Neural cell (in vitro differentiated cells): ENCODE measurements around the gene SPDL1.

Experiments
- CTCF ChIP-seq: fragments of 450-650 bp; IDR thresholded peaks from 2 replicates; pipeline ENCODE4 v1.5.1; 2014; ENCODE audit warnings: antibody characterized with exemption, mild to moderate bottlenecking, moderate library complexity; ENCODE audit not compliant: poor library complexity, severe bottlenecking
- EP300 ChIP-seq: fragments of 450-650 bp; conservative IDR thresholded peaks from 2 replicates; pipeline ENCODE4 v1.6.1; 2014; ENCODE audit warnings: antibody characterized with exemption, mild to moderate bottlenecking, moderate library complexity; ENCODE audit not compliant: poor library complexity, severe bottlenecking
- EZH2 ChIP-seq: fragments of 200-600, 300-800 bp; shearing (Covaris generic), sonication (generic); IDR thresholded peaks from 2 replicates; pipeline ENCODE4 v1.6.1; 2014; ENCODE audit warnings: antibody characterized with exemption, low read length, borderline replicate concordance, mild to moderate bottlenecking; ENCODE audit not compliant: insufficient read depth, poor library complexity, severe bottlenecking
- MXI1 ChIP-seq: fragments of 450-650 bp; conservative IDR thresholded peaks from 2 replicates; pipeline ENCODE4 v1.6.1; 2014; ENCODE audit warnings: antibody characterized with exemption, mild to moderate bottlenecking; ENCODE audit not compliant: poor library complexity, severe bottlenecking
- POLR2AphosphoS5 ChIP-seq: IDR thresholded peaks from 2 replicates; pipeline ENCODE4 v1.6.1; 2012
- RAD21 ChIP-seq: fragments of 450-650 bp; conservative IDR thresholded peaks from 2 replicates; pipeline ENCODE4 v1.6.1; 2014; ENCODE audit warnings: antibody characterized with exemption, mild to moderate bottlenecking, moderate library complexity
- SMC3 ChIP-seq: fragments of 450-650 bp; conservative IDR thresholded peaks from 2 replicates; pipeline ENCODE4 v1.6.1; 2014; ENCODE audit warnings: antibody characterized with exemption, mild to moderate bottlenecking, moderate library complexity; ENCODE audit not compliant: poor library complexity
- TF ChIP-seq, protein P1 (sequence below): IDR thresholded peaks from 2 replicates; pipeline ENCODE4 v1.6.1; 2012; ENCODE audit warnings: borderline replicate concordance

DNA sequence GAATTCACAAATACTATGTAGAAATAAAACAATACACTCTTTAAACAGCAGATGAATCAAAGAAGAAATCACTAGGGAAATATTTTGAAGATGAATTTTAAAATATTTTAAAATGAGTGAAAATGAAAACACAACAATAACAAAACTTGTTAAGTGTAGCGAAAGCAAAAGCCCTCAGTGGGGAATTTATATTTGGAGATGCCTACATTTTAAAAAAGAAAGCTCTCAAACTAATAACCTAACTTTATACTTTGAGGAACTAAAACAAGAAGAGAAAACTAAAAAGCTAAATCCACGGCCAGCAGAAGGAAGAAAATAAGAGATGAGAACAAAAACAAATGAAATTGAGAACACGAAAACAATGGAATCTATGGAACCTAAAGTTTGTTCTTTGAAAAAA, 22.7 kb downstream of the SPDL1 start:
- no peak for TF ChIP-seq CTCF
- no peak for TF ChIP-seq RAD21
- no peak for TF ChIP-seq EP300
- TF ChIP-seq EZH2: no peak
- TF ChIP-seq POLR2AphosphoS5: no peak
- no peak for TF ChIP-seq SMC3
- TF ChIP-seq, protein P1, sequence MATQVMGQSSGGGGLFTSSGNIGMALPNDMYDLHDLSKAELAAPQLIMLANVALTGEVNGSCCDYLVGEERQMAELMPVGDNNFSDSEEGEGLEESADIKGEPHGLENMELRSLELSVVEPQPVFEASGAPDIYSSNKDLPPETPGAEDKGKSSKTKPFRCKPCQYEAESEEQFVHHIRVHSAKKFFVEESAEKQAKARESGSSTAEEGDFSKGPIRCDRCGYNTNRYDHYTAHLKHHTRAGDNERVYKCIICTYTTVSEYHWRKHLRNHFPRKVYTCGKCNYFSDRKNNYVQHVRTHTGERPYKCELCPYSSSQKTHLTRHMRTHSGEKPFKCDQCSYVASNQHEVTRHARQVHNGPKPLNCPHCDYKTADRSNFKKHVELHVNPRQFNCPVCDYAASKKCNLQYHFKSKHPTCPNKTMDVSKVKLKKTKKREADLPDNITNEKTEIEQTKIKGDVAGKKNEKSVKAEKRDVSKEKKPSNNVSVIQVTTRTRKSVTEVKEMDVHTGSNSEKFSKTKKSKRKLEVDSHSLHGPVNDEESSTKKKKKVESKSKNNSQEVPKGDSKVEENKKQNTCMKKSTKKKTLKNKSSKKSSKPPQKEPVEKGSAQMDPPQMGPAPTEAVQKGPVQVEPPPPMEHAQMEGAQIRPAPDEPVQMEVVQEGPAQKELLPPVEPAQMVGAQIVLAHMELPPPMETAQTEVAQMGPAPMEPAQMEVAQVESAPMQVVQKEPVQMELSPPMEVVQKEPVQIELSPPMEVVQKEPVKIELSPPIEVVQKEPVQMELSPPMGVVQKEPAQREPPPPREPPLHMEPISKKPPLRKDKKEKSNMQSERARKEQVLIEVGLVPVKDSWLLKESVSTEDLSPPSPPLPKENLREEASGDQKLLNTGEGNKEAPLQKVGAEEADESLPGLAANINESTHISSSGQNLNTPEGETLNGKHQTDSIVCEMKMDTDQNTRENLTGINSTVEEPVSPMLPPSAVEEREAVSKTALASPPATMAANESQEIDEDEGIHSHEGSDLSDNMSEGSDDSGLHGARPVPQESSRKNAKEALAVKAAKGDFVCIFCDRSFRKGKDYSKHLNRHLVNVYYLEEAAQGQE: no peak
- no peak for TF ChIP-seq MXI1
